ENCODE results near the gene CSTF3.
A peak's percentile ranks its signal among the peaks of the same experiment; 100 is the strongest.

CSTF3 gene

DNA sequence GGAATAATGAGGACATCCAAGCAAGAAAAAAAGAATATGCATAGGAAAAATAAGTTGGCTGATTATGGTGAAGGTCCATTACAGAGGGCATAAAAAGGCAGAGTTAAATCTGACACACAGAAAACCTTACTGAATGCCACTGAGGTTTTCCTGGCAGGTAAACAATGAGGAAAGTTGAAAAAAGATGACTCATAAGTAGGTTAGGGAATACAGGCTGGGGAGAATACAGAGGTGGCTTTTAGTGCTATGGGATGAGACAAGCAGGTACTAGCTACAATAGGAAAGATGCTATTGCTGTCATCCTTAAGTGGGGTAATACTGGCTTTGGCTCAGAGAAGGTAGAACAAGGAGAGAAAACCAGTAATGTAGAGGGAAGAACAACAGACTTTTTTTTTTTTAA is 44.7 kb downstream of the CSTF3 start:
- TF ChIP-seq ZFX (IDR thresholded peaks at IDR 0.05) = no peak
- no peak for TF ChIP-seq CTCF (conservative IDR thresholded peaks at IDR 0.05)
- no peak overlapping the region for H3K27ac ChIP-seq

DNA sequence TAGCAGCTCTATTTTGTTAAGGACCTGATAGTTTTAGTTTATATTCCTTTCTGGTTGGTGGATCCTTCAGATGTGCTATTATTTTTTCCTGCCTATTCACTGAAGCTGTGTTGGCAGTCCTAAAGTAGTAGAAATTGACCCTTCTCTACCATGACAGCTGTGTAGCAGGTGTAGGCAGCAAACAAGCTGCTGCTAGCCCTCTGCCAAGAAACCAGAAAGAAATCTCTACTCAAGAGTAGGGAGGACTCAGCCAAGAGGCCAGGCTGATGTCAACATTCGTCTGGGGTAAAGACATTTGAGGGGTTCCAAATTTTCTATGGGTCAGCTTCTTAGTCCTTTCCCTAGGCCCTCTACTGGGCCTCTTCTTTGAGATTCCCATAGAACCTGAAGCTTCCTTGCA is 51.2 kb downstream of the CSTF3 start:
- H3K27ac ChIP-seq = no peak overlapping the region
- TF ChIP-seq ZFX (IDR thresholded peaks at IDR 0.05) (no peak), CTCF (conservative IDR thresholded peaks at IDR 0.05) (no peak)

GRCh38 chr11:33109294-33109895 is 51.9 kb downstream of the CSTF3 start:
- TF ChIP-seq CTCF (conservative IDR thresholded peaks at IDR 0.05) = no peak
- no peak for TF ChIP-seq ZFX (IDR thresholded peaks at IDR 0.05)
- H3K27ac ChIP-seq = no peak overlapping the region

- H3K27ac ChIP-seq = no peak overlapping the region
These were observed 57.4 kb downstream of the CSTF3 start for GRCh38 chr11:33103836-33104235.

DNA sequence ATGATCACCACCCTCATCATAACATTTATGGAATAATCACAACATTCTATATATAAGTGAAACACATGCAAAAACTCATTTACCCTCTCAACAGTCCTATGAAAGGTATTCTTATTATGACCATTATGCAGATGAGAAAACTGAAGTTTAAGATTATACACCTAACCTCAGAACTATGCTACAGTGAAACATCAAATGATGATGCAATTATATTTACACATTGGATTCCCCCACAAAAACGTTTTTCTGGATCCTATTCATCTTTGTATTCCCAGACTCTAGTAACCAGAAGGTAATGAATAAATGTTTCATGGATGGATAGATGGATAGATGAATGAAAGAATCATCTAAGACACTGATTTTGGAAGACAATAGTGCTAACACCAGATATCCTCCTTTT is 67.1 kb downstream of the CSTF3 start:
- no peak overlapping the region for H3K27ac ChIP-seq
- TF ChIP-seq CTCF (conservative IDR thresholded peaks at IDR 0.05) (no peak), ZFX (IDR thresholded peaks at IDR 0.05) (no peak)

More at GRCh38 chr11:33103836-33104235, 57.4 kb downstream of the CSTF3 start:
- TF ChIP-seq CTCF (conservative IDR thresholded peaks at IDR 0.05) = no peak
- TF ChIP-seq ZFX (IDR thresholded peaks at IDR 0.05) = no peak

DNA sequence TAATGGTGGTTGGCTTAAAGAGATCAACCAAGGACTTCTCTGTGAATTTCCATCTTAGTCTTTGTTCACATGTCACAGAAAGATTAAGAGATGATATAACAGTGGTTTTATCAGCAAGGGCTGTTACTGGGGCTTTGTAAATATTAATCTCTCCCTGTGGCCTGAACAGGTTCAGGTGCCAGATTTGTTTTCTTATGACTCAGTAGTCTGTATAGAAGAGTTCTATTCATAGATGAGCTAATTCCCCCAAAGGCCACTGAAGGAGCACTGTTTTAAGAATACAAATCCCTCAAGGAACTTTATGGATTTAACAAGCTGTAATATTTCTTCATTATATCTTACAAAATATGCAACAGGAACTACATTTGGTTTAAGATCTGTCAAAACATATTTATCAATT is 71.5 kb downstream of the CSTF3 start:
- no peak overlapping the region for H3K27ac ChIP-seq
- peak; percentile 23 for TF ChIP-seq CTCF (conservative IDR thresholded peaks at IDR 0.05)
- TF ChIP-seq ZFX (IDR thresholded peaks at IDR 0.05) = no peak

DNA sequence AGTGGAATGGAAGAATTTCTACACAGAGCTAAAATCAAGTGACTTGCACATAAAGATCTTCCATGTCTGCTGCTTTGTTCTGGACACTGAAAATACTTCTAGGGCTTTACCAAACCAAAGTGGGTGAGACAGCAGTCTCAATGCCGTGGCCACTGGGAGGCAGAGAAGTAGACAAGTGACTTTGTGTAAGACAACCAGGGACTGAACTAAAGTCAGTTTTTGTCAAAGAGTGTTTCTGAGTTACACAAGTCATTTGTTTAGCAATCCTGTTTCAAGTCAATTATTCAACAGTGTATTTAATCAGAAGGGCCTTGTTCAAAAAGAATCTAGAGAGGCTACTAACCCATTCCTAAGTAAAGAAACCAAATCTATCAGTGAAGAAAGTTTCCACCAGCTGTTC is 75.3 kb downstream of the CSTF3 start:
- no peak for TF ChIP-seq ZFX (IDR thresholded peaks at IDR 0.05)
- TF ChIP-seq CTCF (conservative IDR thresholded peaks at IDR 0.05) = no peak
- no peak overlapping the region for H3K27ac ChIP-seq

Data from C4-2B (cell line).